KOPT-K1 (cell line): Measurements from ENCODE around the gene KIF26A.
"Not testable (repeated sequence)": the region's sequence is repeated elsewhere in the genome, so short reads cannot be mapped to it uniquely, and the experiment has no call there.

Experiments
- H3K27ac ChIP-seq: fragments of 200-600 bp; sonication (generic); 2 replicates; pipeline ENCODE4 v1.5.1; 2016; ENCODE audit warnings: antibody characterized with exemption, mild to moderate bottlenecking, low read depth, low read length; ENCODE audit not compliant: poor library complexity, severe bottlenecking
- H3K36me3 ChIP-seq: fragments of 200-600 bp; sonication (generic); 2 replicates; pipeline ENCODE4 v1.5.1; 2017; ENCODE audit warnings: antibody characterized with exemption, mild to moderate bottlenecking, low read length, moderate library complexity; ENCODE audit not compliant: insufficient read depth
- H3K9me3 ChIP-seq: fragments of 200-600 bp; sonication (generic); 2 replicates; pipeline ENCODE4 v1.5.1; 2017; ENCODE audit warnings: antibody characterized with exemption, low read length, mild to moderate bottlenecking; ENCODE audit not compliant: insufficient read depth, poor library complexity, severe bottlenecking

The KIF26A gene

GRCh38 chr14:104149278-104149595, 10.8 kb downstream of the KIF26A start:
- Histone ChIP-seq H3K36me3 (no peaks in the 10 kb centered on the region), H3K27ac (no peak overlapping the region), H3K9me3 (no peaks in the 10 kb centered on the region)

DNA sequence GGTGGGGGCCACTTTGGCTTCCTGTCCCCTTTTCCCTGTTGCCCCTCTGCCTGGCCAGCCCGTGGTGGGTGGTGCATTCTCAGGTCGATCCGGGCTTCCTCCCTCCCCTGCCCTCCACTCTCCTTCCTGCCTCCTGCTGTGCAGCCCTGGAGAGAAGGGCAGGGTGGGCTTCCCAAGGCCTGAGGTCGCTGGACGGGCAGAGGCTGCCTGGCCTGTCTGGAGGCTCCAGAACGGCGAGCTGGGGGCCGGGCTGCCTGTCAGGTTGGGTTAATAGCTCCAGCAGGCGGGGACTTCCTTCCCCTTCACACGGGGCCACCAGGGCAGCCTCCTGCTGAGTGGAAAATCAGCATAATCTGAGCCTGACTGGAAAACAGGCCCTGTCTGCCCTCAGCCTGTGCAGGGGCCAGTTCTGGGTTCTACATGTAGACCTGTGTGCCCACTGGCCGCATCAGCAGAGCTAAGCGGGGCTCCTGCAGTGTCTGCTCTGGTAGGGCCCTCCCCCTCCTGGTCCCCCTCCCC, 11.3 kb downstream of the KIF26A start:
- H3K36me3 ChIP-seq = no peaks in the 10 kb centered on the region
- no peak overlapping the region for H3K27ac ChIP-seq

DNA sequence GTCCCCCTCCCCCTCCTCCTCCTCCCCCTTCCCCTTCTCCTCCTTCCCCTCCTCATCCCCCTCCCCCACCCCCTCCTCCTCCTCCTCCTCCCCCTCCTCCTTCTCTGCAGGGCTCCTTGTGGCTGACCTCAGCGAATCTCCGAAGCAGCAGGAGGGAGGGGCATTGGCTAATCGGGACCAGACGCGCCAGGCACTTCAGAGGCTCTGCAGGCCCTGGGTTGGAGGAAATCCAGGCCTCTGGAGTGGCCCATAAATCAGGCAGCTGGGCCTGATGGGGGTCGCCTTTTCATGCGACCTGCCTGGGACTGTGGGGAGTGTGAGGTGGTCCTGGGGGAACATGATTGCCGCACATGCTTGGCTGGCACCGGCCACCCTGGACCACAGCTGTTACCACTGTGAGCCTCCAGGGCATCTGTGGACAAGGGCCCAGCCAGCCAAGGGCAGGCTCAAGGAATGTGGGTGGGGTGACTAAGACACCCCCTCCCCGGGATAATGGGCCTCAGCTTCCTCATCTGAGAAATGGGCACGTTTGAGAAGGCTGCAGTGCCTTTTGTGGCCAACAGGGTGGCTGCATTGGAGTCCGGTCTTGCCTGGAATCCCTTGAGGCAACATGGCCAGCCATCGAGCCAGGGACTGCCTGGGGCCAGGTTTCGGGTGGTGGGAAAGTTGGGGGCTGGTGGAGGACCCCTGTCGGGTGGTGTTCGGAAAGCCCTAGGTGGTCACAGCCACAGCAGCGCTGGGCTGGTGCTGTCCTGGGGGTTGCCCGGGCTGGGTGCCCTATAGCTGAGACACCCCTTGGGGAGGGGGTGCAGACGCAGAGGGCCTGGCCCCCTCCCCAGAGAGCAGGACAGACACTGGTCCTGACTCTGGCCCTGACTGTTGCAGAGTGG, 12.0 kb downstream of the KIF26A start:
- no peaks in the 10 kb centered on the region for H3K9me3 ChIP-seq
- no peaks in the 10 kb centered on the region for H3K36me3 ChIP-seq
- no peak overlapping the region for H3K27ac ChIP-seq

More for the DNA sequence above, 11.3 kb downstream of the KIF26A start:
- no peaks in the 10 kb centered on the region for H3K9me3 ChIP-seq

GRCh38 chr14:104151026-104151381, 12.6 kb downstream of the KIF26A start:
- Histone ChIP-seq H3K27ac (no peak overlapping the region), H3K9me3 (no peaks in the 10 kb centered on the region), H3K36me3 (no peaks in the 10 kb centered on the region)

GRCh38 chr14:104151566-104152245, 13.3 kb downstream of the KIF26A start:
- Histone ChIP-seq H3K36me3 (no peaks in the 10 kb centered on the region), H3K9me3 (no peaks in the 10 kb centered on the region), H3K27ac (no peak overlapping the region)

GRCh38 chr14:104152246-104152575, 13.8 kb downstream of the KIF26A start:
- H3K27ac ChIP-seq = no peak overlapping the region
- no peaks in the 10 kb centered on the region for H3K9me3 ChIP-seq
- no peaks in the 10 kb centered on the region for H3K36me3 ChIP-seq

DNA sequence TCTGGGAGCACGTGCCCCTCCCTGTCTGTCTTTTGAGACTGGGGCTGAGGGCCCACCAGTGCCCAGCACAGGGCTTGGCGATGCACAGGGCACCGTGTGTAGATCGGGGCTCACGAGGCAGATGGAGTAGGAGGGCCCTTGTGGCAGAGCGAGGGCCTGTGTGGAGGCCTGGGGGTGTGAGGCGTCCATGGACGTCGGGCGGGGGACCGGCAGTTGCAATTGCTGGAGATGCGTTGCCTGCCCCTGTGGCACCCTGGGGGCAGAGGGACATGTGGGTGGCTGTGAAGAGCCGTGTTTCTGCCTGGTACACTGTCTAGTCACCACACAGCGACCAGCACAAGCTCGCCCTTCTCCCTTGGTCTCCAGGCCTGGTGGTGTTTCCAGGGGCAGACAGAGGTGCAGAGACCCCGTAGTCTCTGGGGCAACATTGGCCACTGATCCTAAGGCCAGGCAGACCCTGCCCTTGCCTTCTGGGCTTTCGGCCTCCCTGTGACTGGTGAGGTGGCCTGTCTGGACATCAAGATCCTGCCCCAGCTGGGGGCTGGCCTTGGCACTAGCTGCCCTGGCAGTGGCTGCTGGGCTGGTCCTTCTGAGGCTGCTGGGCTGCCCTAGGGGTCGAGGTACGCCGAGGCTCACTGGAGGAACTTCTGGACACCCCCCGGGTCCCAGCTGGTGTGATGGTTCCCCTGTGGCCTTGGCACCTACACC, 14.5 kb downstream of the KIF26A start:
- no peaks in the 10 kb centered on the region for H3K9me3 ChIP-seq
- H3K27ac ChIP-seq = no peak overlapping the region
- H3K36me3 ChIP-seq = no peaks in the 10 kb centered on the region

GRCh38 chr14:104153394-104153755, 15.0 kb downstream of the KIF26A start:
- H3K27ac ChIP-seq, H3K36me3 ChIP-seq, H3K9me3 ChIP-seq: not testable (repeated sequence)

- Histone ChIP-seq H3K36me3 (no peaks in the 10 kb centered on the region), H3K9me3 (no peaks in the 10 kb centered on the region), H3K27ac (no peak overlapping the region)
Measured at GRCh38 chr14:104154246-104154645, 15.9 kb downstream of the KIF26A start.

- H3K36me3 ChIP-seq = no peaks in the 10 kb centered on the region
- H3K9me3 ChIP-seq = no peaks in the 10 kb centered on the region
- H3K27ac ChIP-seq = no peak overlapping the region
Measured at GRCh38 chr14:104155513-104155912, 17.1 kb downstream of the KIF26A start.

GRCh38 chr14:104156142-104156541, 17.8 kb downstream of the KIF26A start:
- H3K9me3 ChIP-seq = no peaks in the 10 kb centered on the region
- H3K27ac ChIP-seq = no peak overlapping the region
- H3K36me3 ChIP-seq = no peaks in the 10 kb centered on the region

DNA sequence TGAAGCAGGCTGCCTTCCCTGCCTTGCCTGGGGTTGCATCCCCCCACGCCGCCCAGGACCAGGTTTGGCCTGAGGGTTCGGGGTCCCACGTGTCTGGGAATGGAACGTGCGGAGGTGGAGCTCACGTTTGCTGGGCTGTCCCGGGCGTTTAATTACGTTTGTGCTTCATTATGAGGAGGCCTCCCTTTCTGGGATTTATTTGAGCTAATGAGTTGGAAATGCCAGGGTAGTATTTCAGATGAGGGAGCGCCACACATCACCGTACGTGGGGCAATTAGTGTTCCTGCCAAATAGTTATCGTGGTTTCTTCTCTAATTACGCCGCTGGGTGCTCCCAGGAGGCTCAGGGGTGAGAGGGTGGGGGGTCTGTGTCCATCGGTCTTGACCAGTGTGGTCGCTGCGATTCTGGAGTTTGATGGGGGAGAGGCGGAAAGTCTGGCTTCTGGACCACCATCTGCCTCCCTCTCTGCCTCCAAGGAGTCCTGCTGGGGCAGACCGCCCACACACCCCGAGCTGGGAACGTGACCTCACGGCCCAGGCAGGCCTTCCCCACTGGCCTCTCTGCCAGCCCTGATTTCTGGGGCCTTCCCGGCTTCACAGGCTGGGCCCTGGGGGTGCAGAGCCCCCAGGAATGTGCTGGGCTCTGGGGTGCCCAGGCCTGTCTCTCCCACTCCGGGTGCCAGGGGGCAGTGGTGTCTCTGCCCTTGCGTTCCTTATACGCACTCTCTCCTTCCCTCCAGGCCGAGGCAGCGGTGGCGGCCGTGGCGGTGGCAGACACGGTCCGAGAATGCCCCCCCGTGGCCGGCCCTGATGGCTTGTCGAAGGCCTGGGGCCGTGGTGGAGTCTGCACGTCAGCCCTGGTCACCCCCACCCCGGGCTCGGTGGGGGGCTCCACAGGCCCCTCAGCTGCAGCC, 18.9 kb downstream of the KIF26A start:
- Histone ChIP-seq H3K9me3 (no peaks in the 10 kb centered on the region), H3K27ac (no peak overlapping the region), H3K36me3 (no peaks in the 10 kb centered on the region)

GRCh38 chr14:104158827-104159798, 20.7 kb downstream of the KIF26A start:
- H3K36me3 ChIP-seq = no peaks in the 10 kb centered on the region
- H3K27ac ChIP-seq = no peak overlapping the region

GRCh38 chr14:104159990-104160389, 21.6 kb downstream of the KIF26A start:
- no peaks in the 10 kb centered on the region for H3K9me3 ChIP-seq
- no peaks in the 10 kb centered on the region for H3K36me3 ChIP-seq

More at GRCh38 chr14:104158827-104159798, 20.7 kb downstream of the KIF26A start:
- H3K9me3 ChIP-seq = no peaks in the 10 kb centered on the region

More at GRCh38 chr14:104159990-104160389, 21.6 kb downstream of the KIF26A start:
- no peak overlapping the region for H3K27ac ChIP-seq
